ENCODE measurements around the gene TMEM101. TPM values are rescaled to one million over a fixed set of nuclear protein-coding genes. Genes with fewer than 3 reads are reported as not detected.
A peak's percentile ranks its signal among the peaks of the same experiment; 100 is the strongest.

The TMEM101 gene
- total RNA-seq, 1 donor from 2014 or later: 23.6 TPM

DNA sequence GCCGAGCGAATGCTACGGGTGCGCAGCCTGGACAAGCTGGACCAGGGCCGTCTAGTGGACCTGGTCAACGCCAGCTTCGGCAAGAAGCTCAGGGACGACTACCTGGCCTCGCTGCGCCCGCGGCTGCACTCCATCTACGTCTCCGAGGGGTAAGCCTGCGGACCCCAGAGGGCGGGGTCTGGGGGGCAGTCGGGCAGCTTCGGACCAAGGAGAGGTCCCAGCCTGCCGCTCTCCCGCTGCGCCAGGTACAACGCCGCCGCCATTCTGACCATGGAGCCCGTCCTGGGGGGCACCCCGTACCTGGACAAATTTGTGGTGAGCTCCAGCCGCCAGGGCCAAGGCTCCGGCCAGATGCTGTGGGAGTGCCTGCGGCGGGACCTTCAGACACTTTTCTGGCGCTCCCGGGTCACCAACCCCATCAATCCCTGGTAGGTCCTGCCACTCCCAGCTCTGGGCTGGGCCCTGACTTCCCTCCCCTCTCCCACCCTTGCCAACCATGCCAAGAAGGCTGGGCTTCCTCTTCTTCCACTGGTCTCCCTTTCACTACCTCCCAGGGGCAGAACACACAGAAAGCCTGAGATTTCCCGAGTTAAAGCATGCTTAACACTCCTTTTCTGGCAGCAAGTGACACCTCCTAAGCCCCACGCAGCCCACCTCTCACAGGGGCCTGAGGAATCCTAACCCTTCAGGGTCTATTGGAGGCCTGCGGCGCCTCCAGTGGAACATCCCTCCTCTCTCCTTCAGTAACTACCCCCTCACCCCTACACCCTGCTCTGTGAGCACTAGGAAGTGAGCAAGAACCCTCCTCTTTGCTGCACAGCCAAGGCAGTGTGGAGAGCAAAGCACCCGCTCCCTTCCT is 7.2 kb downstream of the TMEM101 start:
- Mint-ChIP-seq H3K9me3 (ENCODE audit: unreplicated experiment) (no peaks in the 10 kb centered on the region), H3K36me3 (ENCODE audit: unreplicated experiment) (peaks cover 7% of the 10 kb centered on the region), H3K4me1 (ENCODE audit: unreplicated experiment) (peaks cover 29% of the 10 kb centered on the region), H3K27ac (ENCODE audit: unreplicated experiment) (no peak overlapping the region), H3K4me3 (ENCODE audit: unreplicated experiment) (peak overlapping the region; percentile 80), H3K27me3 (ENCODE audit: unreplicated experiment) (peaks cover 7% of the 10 kb centered on the region)
- DNase-seq (ENCODE audit: extremely low spot score, unreplicated experiment): no peak
- TF ChIP-seq, protein P1, sequence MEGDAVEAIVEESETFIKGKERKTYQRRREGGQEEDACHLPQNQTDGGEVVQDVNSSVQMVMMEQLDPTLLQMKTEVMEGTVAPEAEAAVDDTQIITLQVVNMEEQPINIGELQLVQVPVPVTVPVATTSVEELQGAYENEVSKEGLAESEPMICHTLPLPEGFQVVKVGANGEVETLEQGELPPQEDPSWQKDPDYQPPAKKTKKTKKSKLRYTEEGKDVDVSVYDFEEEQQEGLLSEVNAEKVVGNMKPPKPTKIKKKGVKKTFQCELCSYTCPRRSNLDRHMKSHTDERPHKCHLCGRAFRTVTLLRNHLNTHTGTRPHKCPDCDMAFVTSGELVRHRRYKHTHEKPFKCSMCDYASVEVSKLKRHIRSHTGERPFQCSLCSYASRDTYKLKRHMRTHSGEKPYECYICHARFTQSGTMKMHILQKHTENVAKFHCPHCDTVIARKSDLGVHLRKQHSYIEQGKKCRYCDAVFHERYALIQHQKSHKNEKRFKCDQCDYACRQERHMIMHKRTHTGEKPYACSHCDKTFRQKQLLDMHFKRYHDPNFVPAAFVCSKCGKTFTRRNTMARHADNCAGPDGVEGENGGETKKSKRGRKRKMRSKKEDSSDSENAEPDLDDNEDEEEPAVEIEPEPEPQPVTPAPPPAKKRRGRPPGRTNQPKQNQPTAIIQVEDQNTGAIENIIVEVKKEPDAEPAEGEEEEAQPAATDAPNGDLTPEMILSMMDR (IDR thresholded peaks at IDR 0.05): no peak

DNA sequence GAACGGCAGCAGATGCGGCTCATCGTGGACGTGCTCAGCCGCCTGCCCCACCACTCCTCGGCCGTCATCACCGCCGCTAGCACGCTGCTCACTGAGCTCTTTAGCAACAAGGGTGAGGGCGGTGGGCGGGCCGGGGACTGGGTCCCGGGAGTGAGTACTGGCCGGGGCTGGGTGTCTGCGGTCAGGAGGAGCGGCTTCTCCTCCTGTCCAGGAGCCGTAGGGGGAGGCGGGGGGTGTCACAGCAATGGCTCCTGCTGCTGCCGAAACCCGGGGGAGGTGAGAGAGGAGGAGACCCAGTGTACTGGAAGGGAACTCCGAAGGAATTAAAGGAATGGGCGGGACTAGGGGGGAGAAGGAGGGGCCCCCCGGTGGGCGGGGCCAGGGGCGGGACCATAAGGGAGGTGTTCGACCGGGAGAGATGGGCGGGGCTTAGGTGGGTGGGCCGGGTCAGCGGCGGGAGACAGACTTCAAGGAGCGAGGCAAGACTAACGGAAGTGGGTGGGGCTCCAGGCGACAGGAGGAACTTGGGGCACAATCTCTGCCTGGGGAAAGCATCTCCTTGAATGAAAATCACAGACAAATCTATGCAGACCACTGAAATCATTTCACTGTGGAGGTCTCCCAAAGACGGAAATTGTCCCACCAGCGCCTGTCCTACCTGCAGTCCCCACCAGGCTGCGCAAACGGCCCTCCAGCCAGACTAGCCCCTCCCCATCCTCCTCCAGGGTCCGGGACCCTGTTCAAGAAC is 8.0 kb downstream of the TMEM101 start:
- Mint-ChIP-seq H3K27me3 (ENCODE audit: unreplicated experiment) (peaks cover 7% of the 10 kb centered on the region), H3K36me3 (ENCODE audit: unreplicated experiment) (peaks cover 7% of the 10 kb centered on the region), H3K4me1 (ENCODE audit: unreplicated experiment) (peaks cover 29% of the 10 kb centered on the region), H3K9me3 (ENCODE audit: unreplicated experiment) (no peaks in the 10 kb centered on the region), H3K4me3 (ENCODE audit: unreplicated experiment) (peak overlapping the region; percentile 80), H3K27ac (ENCODE audit: unreplicated experiment) (peak overlapping the region; percentile 60)
- TF ChIP-seq, protein P1 (IDR thresholded peaks at IDR 0.05): peak; percentile 66
- peak; percentile 95 for DNase-seq (ENCODE audit: extremely low spot score, unreplicated experiment)

DNA sequence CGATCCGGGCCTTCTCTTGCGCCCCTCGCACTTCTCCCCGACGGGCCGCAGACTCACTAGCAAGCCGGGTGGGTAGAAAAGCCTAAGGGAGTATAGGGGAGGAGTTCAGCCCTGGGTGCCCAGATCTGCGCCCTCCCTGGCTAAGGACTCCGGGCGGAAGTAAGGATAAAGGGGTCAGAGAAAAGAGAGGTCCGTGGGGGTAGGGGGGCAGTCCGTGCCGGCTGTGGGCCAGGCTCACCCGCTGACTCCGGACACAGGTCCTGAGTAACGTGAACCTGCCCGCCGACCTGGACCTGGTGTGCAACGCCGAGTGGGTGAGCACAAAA is 8.5 kb downstream of the TMEM101 start:
- Mint-ChIP-seq H3K36me3 (ENCODE audit: unreplicated experiment) (peaks cover 3% of the 10 kb centered on the region), H3K27ac (ENCODE audit: unreplicated experiment) (peak overlapping the region; percentile 60), H3K4me3 (ENCODE audit: unreplicated experiment) (peak overlapping the region; percentile 80), H3K9me3 (ENCODE audit: unreplicated experiment) (no peaks in the 10 kb centered on the region), H3K4me1 (ENCODE audit: unreplicated experiment) (peaks cover 24% of the 10 kb centered on the region), H3K27me3 (ENCODE audit: unreplicated experiment) (peaks cover 7% of the 10 kb centered on the region)
- TF ChIP-seq, protein P1 (IDR thresholded peaks at IDR 0.05): no peak
- no peak for DNase-seq (ENCODE audit: extremely low spot score, unreplicated experiment)

DNA sequence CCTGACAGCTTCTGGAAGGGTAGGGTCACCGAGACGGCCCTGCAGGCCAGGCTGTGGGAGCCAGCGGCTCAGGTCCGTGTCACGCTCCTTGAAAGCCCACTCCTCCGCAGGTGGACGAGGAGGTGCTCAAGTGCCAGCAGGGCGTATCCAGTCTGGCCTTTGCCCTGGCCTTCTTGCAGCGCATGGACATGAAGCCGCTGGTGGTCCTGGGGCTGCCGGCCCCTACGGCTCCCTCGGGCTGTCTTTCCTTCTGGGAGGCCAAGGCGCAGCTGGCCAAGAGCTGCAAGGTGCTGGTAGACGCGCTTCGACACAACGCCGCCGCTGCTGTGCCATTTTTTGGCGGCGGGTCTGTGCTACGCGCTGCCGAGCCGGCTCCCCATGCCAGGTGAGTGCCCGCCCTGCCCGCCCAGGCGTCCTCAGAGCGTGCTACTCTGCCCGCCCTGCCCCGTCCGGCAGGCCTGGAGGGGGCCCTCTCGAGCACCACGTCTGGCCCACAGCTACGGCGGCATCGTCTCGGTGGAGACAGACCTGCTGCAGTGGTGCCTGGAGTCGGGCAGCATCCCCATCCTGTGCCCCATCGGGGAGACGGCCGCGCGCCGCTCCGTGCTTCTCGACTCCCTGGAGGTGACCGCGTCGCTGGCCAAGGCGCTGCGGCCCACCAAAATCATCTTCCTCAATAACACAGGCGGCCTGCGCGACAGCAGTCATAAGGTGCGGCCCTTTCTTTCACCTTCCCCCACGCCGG is 9.1 kb downstream of the TMEM101 start:
- no peak for DNase-seq (ENCODE audit: extremely low spot score, unreplicated experiment)
- Mint-ChIP-seq H3K27ac (ENCODE audit: unreplicated experiment) (peak overlapping the region; percentile 14), H3K4me1 (ENCODE audit: unreplicated experiment) (peaks cover 21% of the 10 kb centered on the region), H3K4me3 (ENCODE audit: unreplicated experiment) (peak overlapping the region; percentile 80), H3K27me3 (ENCODE audit: unreplicated experiment) (peaks cover 7% of the 10 kb centered on the region), H3K36me3 (ENCODE audit: unreplicated experiment) (peaks cover 3% of the 10 kb centered on the region), H3K9me3 (ENCODE audit: unreplicated experiment) (no peaks in the 10 kb centered on the region)
- TF ChIP-seq, protein P1 (IDR thresholded peaks at IDR 0.05): peak; percentile 27

Data from osteocyte (in vitro differentiated cells).